ENCODE results near the gene EHF.

The EHF gene

GRCh38 chr11:34609850-34610249 is 11.0 kb upstream of the EHF start:
- Histone ChIP-seq H3K27me3 (ENCODE audit: control insufficient read depth in 1 of 2, insufficient read depth in 2 of 2, low read length in 2 of 2) (no peaks in the 10 kb centered on the region), H3K4me3 (ENCODE audit: low read depth in 1 of 2, low read length in 2 of 2) (no peak overlapping the region), H3K27ac (ENCODE audit: low read depth, low read length) (no peak overlapping the region), H3K9ac (ENCODE audit: low read depth in 1 of 2, low read length in 2 of 2) (no peak overlapping the region), H3K9me3 (ENCODE audit: control insufficient read depth in 1 of 2, low read length in 2 of 2) (no peaks in the 10 kb centered on the region), H3K36me3 (ENCODE audit: control insufficient read depth in 1 of 2, insufficient read depth in 2 of 2, low read length in 2 of 2) (no peaks in the 10 kb centered on the region), H3K4me1 (ENCODE audit: control insufficient read depth in 1 of 2, insufficient read depth in 2 of 2, low read length in 2 of 2) (peaks cover 22 to 28% of the 10 kb centered on the region in 2 donors)

- H3K9me3 ChIP-seq (ENCODE audit: control insufficient read depth in 1 of 2, low read length in 2 of 2), result no peaks in the 10 kb centered on the region
- H3K27ac ChIP-seq (ENCODE audit: low read depth, low read length), result no peak overlapping the region
- no peaks in the 10 kb centered on the region for H3K27me3 ChIP-seq (ENCODE audit: control insufficient read depth in 1 of 2, insufficient read depth in 2 of 2, low read length in 2 of 2)
- peaks cover 16 to 22% of the 10 kb centered on the region in 2 donors for H3K4me1 ChIP-seq (ENCODE audit: control insufficient read depth in 1 of 2, insufficient read depth in 2 of 2, low read length in 2 of 2)
- no peak overlapping the region for H3K9ac ChIP-seq (ENCODE audit: low read depth in 1 of 2, low read length in 2 of 2)
- H3K4me3 ChIP-seq (ENCODE audit: low read depth in 1 of 2, low read length in 2 of 2), result no peak overlapping the region
- H3K36me3 ChIP-seq (ENCODE audit: control insufficient read depth in 1 of 2, insufficient read depth in 2 of 2, low read length in 2 of 2), result no peaks in the 10 kb centered on the region
Observed at GRCh38 chr11:34610324-34611041, 10.4 kb upstream of the EHF start.

GRCh38 chr11:34613015-34613414 is 7.9 kb upstream of the EHF start:
- Histone ChIP-seq H3K4me1 (ENCODE audit: control insufficient read depth in 1 of 2, insufficient read depth in 2 of 2, low read length in 2 of 2) (peaks cover 13 to 22% of the 10 kb centered on the region in 2 donors), H3K36me3 (ENCODE audit: control insufficient read depth in 1 of 2, insufficient read depth in 2 of 2, low read length in 2 of 2) (no peaks in the 10 kb centered on the region), H3K4me3 (ENCODE audit: low read depth in 1 of 2, low read length in 2 of 2) (no peak overlapping the region), H3K9me3 (ENCODE audit: control insufficient read depth in 1 of 2, low read length in 2 of 2) (no peaks in the 10 kb centered on the region), H3K27me3 (ENCODE audit: control insufficient read depth in 1 of 2, insufficient read depth in 2 of 2, low read length in 2 of 2) (no peaks in the 10 kb centered on the region), H3K27ac (ENCODE audit: low read depth, low read length) (no peak overlapping the region), H3K9ac (ENCODE audit: low read depth in 1 of 2, low read length in 2 of 2) (no peak overlapping the region)

- Histone ChIP-seq H3K4me3 (ENCODE audit: low read depth in 1 of 2, low read length in 2 of 2) (no peak overlapping the region), H3K4me1 (ENCODE audit: control insufficient read depth in 1 of 2, insufficient read depth in 2 of 2, low read length in 2 of 2) (peaks cover 13 to 22% of the 10 kb centered on the region in 2 donors), H3K36me3 (ENCODE audit: control insufficient read depth in 1 of 2, insufficient read depth in 2 of 2, low read length in 2 of 2) (no peaks in the 10 kb centered on the region), H3K9me3 (ENCODE audit: control insufficient read depth in 1 of 2, low read length in 2 of 2) (no peaks in the 10 kb centered on the region), H3K27me3 (ENCODE audit: control insufficient read depth in 1 of 2, insufficient read depth in 2 of 2, low read length in 2 of 2) (no peaks in the 10 kb centered on the region), H3K27ac (ENCODE audit: low read depth, low read length) (no peak overlapping the region), H3K9ac (ENCODE audit: low read depth in 1 of 2, low read length in 2 of 2) (no peak overlapping the region)
Observed at GRCh38 chr11:34613552-34614056, 7.3 kb upstream of the EHF start.

GRCh38 chr11:34614344-34615104 is 6.4 kb upstream of the EHF start:
- Histone ChIP-seq H3K9ac (ENCODE audit: low read depth in 1 of 2, low read length in 2 of 2) (no peak overlapping the region), H3K27ac (ENCODE audit: low read depth, low read length) (no peak overlapping the region), H3K36me3 (ENCODE audit: control insufficient read depth in 1 of 2, insufficient read depth in 2 of 2, low read length in 2 of 2) (no peaks in the 10 kb centered on the region), H3K9me3 (ENCODE audit: control insufficient read depth in 1 of 2, low read length in 2 of 2) (no peaks in the 10 kb centered on the region), H3K4me3 (ENCODE audit: low read depth in 1 of 2, low read length in 2 of 2) (no peak overlapping the region), H3K4me1 (ENCODE audit: control insufficient read depth in 1 of 2, insufficient read depth in 2 of 2, low read length in 2 of 2) (peaks cover 20 to 30% of the 10 kb centered on the region in 2 donors), H3K27me3 (ENCODE audit: control insufficient read depth in 1 of 2, insufficient read depth in 2 of 2, low read length in 2 of 2) (no peaks in the 10 kb centered on the region)

GRCh38 chr11:34616086-34616485 is 4.8 kb upstream of the EHF start:
- no peak overlapping the region for H3K27ac ChIP-seq (ENCODE audit: low read depth, low read length)
- H3K4me1 ChIP-seq (ENCODE audit: control insufficient read depth in 1 of 2, insufficient read depth in 2 of 2, low read length in 2 of 2), result peaks cover 30 to 40% of the 10 kb centered on the region in 2 donors
- no peaks in the 10 kb centered on the region for H3K36me3 ChIP-seq (ENCODE audit: control insufficient read depth in 1 of 2, insufficient read depth in 2 of 2, low read length in 2 of 2)
- no peaks in the 10 kb centered on the region for H3K9me3 ChIP-seq (ENCODE audit: control insufficient read depth in 1 of 2, low read length in 2 of 2)
- no peaks in the 10 kb centered on the region for H3K27me3 ChIP-seq (ENCODE audit: control insufficient read depth in 1 of 2, insufficient read depth in 2 of 2, low read length in 2 of 2)
- no peak overlapping the region for H3K4me3 ChIP-seq (ENCODE audit: low read depth in 1 of 2, low read length in 2 of 2)
- no peak overlapping the region for H3K9ac ChIP-seq (ENCODE audit: low read depth in 1 of 2, low read length in 2 of 2)

- no peak overlapping the region for H3K27ac ChIP-seq (ENCODE audit: low read depth, low read length)
- H3K9ac ChIP-seq (ENCODE audit: low read depth in 1 of 2, low read length in 2 of 2), result no peak overlapping the region
- H3K36me3 ChIP-seq (ENCODE audit: control insufficient read depth in 1 of 2, insufficient read depth in 2 of 2, low read length in 2 of 2), result no peaks in the 10 kb centered on the region
- no peaks in the 10 kb centered on the region for H3K27me3 ChIP-seq (ENCODE audit: control insufficient read depth in 1 of 2, insufficient read depth in 2 of 2, low read length in 2 of 2)
- no peak overlapping the region for H3K4me3 ChIP-seq (ENCODE audit: low read depth in 1 of 2, low read length in 2 of 2)
- no peaks in the 10 kb centered on the region for H3K9me3 ChIP-seq (ENCODE audit: control insufficient read depth in 1 of 2, low read length in 2 of 2)
- peaks cover 30 to 40% of the 10 kb centered on the region in 2 donors for H3K4me1 ChIP-seq (ENCODE audit: control insufficient read depth in 1 of 2, insufficient read depth in 2 of 2, low read length in 2 of 2)
Observed at GRCh38 chr11:34616830-34617504, 3.9 kb upstream of the EHF start.

- Histone ChIP-seq H3K36me3 (ENCODE audit: control insufficient read depth in 1 of 2, insufficient read depth in 2 of 2, low read length in 2 of 2) (no peaks in the 10 kb centered on the region), H3K9me3 (ENCODE audit: control insufficient read depth in 1 of 2, low read length in 2 of 2) (no peaks in the 10 kb centered on the region), H3K27ac (ENCODE audit: low read depth, low read length) (no peak overlapping the region), H3K27me3 (ENCODE audit: control insufficient read depth in 1 of 2, insufficient read depth in 2 of 2, low read length in 2 of 2) (no peaks in the 10 kb centered on the region), H3K9ac (ENCODE audit: low read depth in 1 of 2, low read length in 2 of 2) (no peak overlapping the region), H3K4me1 (ENCODE audit: control insufficient read depth in 1 of 2, insufficient read depth in 2 of 2, low read length in 2 of 2) (peaks cover 30 to 40% of the 10 kb centered on the region in 2 donors), H3K4me3 (ENCODE audit: low read depth in 1 of 2, low read length in 2 of 2) (no peak overlapping the region)
Observed at GRCh38 chr11:34618406-34618805, 2.5 kb upstream of the EHF start.

GRCh38 chr11:34619062-34619516 is 1.8 kb upstream of the EHF start:
- Histone ChIP-seq H3K9me3 (ENCODE audit: control insufficient read depth in 1 of 2, low read length in 2 of 2) (no peaks in the 10 kb centered on the region), H3K27ac (ENCODE audit: low read depth, low read length) (no peak overlapping the region), H3K27me3 (ENCODE audit: control insufficient read depth in 1 of 2, insufficient read depth in 2 of 2, low read length in 2 of 2) (no peaks in the 10 kb centered on the region)

GRCh38 chr11:34620202-34620601 is 691 bp upstream of the EHF start:
- Histone ChIP-seq H3K4me3 (ENCODE audit: low read depth in 1 of 2, low read length in 2 of 2) (peak overlapping the region; percentile 37 to 66), H3K36me3 (ENCODE audit: control insufficient read depth in 1 of 2, insufficient read depth in 2 of 2, low read length in 2 of 2) (no peaks in the 10 kb centered on the region), H3K9me3 (ENCODE audit: control insufficient read depth in 1 of 2, low read length in 2 of 2) (no peaks in the 10 kb centered on the region), H3K4me1 (ENCODE audit: control insufficient read depth in 1 of 2, insufficient read depth in 2 of 2, low read length in 2 of 2) (peaks cover 23 to 31% of the 10 kb centered on the region in 2 donors), H3K27ac (ENCODE audit: low read depth, low read length) (no peak overlapping the region), H3K27me3 (ENCODE audit: control insufficient read depth in 1 of 2, insufficient read depth in 2 of 2, low read length in 2 of 2) (no peaks in the 10 kb centered on the region), H3K9ac (ENCODE audit: low read depth in 1 of 2, low read length in 2 of 2) (peak overlapping the region; percentile 26 to 44)

More at GRCh38 chr11:34619062-34619516, 1.8 kb upstream of the EHF start:
- H3K4me3 ChIP-seq (ENCODE audit: low read depth in 1 of 2, low read length in 2 of 2), result peak overlapping the region in 1 of 2 donors; percentile 0
- H3K9ac ChIP-seq (ENCODE audit: low read depth in 1 of 2, low read length in 2 of 2), result no peak overlapping the region
- H3K36me3 ChIP-seq (ENCODE audit: control insufficient read depth in 1 of 2, insufficient read depth in 2 of 2, low read length in 2 of 2), result no peaks in the 10 kb centered on the region
- peaks cover 28 to 39% of the 10 kb centered on the region in 2 donors for H3K4me1 ChIP-seq (ENCODE audit: control insufficient read depth in 1 of 2, insufficient read depth in 2 of 2, low read length in 2 of 2)
